ENCODE results near the gene ZNF3.

Gene ZNF3

GRCh38 chr7:100101016-100101862 is 19.7 kb upstream of the ZNF3 start, which contains the start of the genes AP4M1 and MCM7:
Gene AP4M1, plus strand, starts transcription at chr7:100101643. Its CDS starts 72 bp downstream, at chr7:100101715.
Gene MCM7, minus strand, starts transcription at chr7:100101397. Its CDS starts 103 bp downstream, at chr7:100101294.
- no CpG with 5 or more reads among the region's 80 CpGs for WGBS (ENCODE audit: extremely low coverage, insufficient coverage, insufficient read length)
- Histone ChIP-seq H3K4me2 (ENCODE audit: low read length) (peak within 1 kb of the TSS; percentile 92), H3K9me3 (ENCODE audit: insufficient read depth, low read depth, low read length) (no peaks in the 10 kb centered on the region), H3K14ac (ENCODE audit: low read length) (peak within 1 kb of the TSS; percentile 94), H3K36me3 (ENCODE audit: control insufficient read depth in 1 of 2, insufficient read depth in 2 of 2, low read length in 2 of 2) (peaks cover 41 to 48% of the 10 kb centered on the region in 2 experiments), H3K27ac (ENCODE audit: low read depth, low read length) (peak within 1 kb of the TSS; percentile 98), H3K79me1 (ENCODE audit: low read length) (peaks cover 18% of the 10 kb centered on the region), H4K8ac (ENCODE audit: low read depth, low read length) (peak within 1 kb of the TSS; percentile 69), H3K79me2 (ENCODE audit: control insufficient read depth, insufficient read depth, low read length, poor library complexity) (peaks cover 11% of the 10 kb centered on the region), H4K91ac (ENCODE audit: low read depth, low read length) (peak within 1 kb of the TSS; percentile 91), H2AFZ (ENCODE audit: insufficient read depth, low read length, poor library complexity) (peak within 1 kb of the TSS; percentile 61), H3K27me3 (ENCODE audit: insufficient read depth, low read length) (no peaks in the 10 kb centered on the region), H3K4me1 (ENCODE audit: control insufficient read depth in 1 of 2, insufficient read depth in 2 of 2, low read length in 2 of 2) (peaks cover 10 to 13% of the 10 kb centered on the region in 2 experiments), H2BK5ac (ENCODE audit: low read depth, low read length, poor library complexity) (peak within 1 kb of the TSS; percentile 71), H2BK120ac (ENCODE audit: insufficient read depth, low read length, poor library complexity) (peak within 1 kb of the TSS; percentile 84), H4K12ac (ENCODE audit: low read depth, low read length) (peak within 1 kb of the TSS; percentile 87), H3K4ac (ENCODE audit: low read depth, low read length) (peak within 1 kb of the TSS; percentile 64), H2AK5ac (ENCODE audit: low read length) (peak within 1 kb of the TSS; percentile 87), H3K23ac (ENCODE audit: low read length) (no peak within 1 kb of the TSS), H3K9ac (ENCODE audit: low read length) (peak within 1 kb of the TSS; percentile 98), H3K18ac (ENCODE audit: low read length) (peak within 1 kb of the TSS; percentile 83), H3K4me3 (ENCODE audit: low read depth, low read length) (peak within 1 kb of the TSS; percentile 99), H2BK12ac (ENCODE audit: low read length) (peak within 1 kb of the TSS; percentile 91)
- DNase-seq: peak; percentile 99 to 100

GRCh38 chr7:100100420-100101015 is 19.0 kb upstream of the ZNF3 start:
- Histone ChIP-seq H3K4me1 (ENCODE audit: control insufficient read depth in 1 of 2, insufficient read depth in 2 of 2, low read length in 2 of 2) (peaks cover 10 to 13% of the 10 kb centered on the region in 2 experiments), H3K4me2 (ENCODE audit: low read length) (peak overlapping the region; percentile 92), H2AFZ (ENCODE audit: insufficient read depth, low read length, poor library complexity) (no peak overlapping the region), H2BK5ac (ENCODE audit: low read depth, low read length, poor library complexity) (peak overlapping the region; percentile 66), H2BK120ac (ENCODE audit: insufficient read depth, low read length, poor library complexity) (peak overlapping the region; percentile 62), H3K27me3 (ENCODE audit: insufficient read depth, low read length) (no peaks in the 10 kb centered on the region), H3K23ac (ENCODE audit: low read length) (no peak overlapping the region), H3K18ac (ENCODE audit: low read length) (peak overlapping the region; percentile 23), H3K27ac (ENCODE audit: low read depth, low read length) (peak overlapping the region; percentile 87), H3K79me2 (ENCODE audit: control insufficient read depth, insufficient read depth, low read length, poor library complexity) (peaks cover 11% of the 10 kb centered on the region), H4K12ac (ENCODE audit: low read depth, low read length) (peak overlapping the region; percentile 43), H3K4me3 (ENCODE audit: low read depth, low read length) (peak overlapping the region; percentile 99), H3K14ac (ENCODE audit: low read length) (peak overlapping the region; percentile 94), H3K9me3 (ENCODE audit: insufficient read depth, low read depth, low read length) (no peaks in the 10 kb centered on the region), H3K79me1 (ENCODE audit: low read length) (peaks cover 18% of the 10 kb centered on the region), H2AK5ac (ENCODE audit: low read length) (peak overlapping the region; percentile 87), H3K9ac (ENCODE audit: low read length) (peak overlapping the region; percentile 98), H4K91ac (ENCODE audit: low read depth, low read length) (peak overlapping the region; percentile 91), H3K36me3 (ENCODE audit: control insufficient read depth in 1 of 2, insufficient read depth in 2 of 2, low read length in 2 of 2) (peaks cover 48 to 49% of the 10 kb centered on the region in 2 experiments), H4K8ac (ENCODE audit: low read depth, low read length) (peak overlapping the region; percentile 41), H2BK12ac (ENCODE audit: low read length) (no peak overlapping the region), H3K4ac (ENCODE audit: low read depth, low read length) (peak overlapping the region; percentile 64)
- peak; percentile 93 to 98 for DNase-seq
- whole genome bisulfite sequencing (ENCODE audit: extremely low coverage, insufficient coverage, insufficient read length): no CpG with 5 or more reads among the region's 61 CpGs

GRCh38 chr7:100099452-100099851 is 17.9 kb upstream of the ZNF3 start:
- H3K4me2 ChIP-seq (ENCODE audit: low read length): peak overlapping the region; percentile 74
- no peak overlapping the region for H4K91ac ChIP-seq (ENCODE audit: low read depth, low read length)
- H3K79me1 ChIP-seq (ENCODE audit: low read length): peaks cover 18% of the 10 kb centered on the region
- peak overlapping the region; percentile 86 for H3K4ac ChIP-seq (ENCODE audit: low read depth, low read length)
- H4K12ac ChIP-seq (ENCODE audit: low read depth, low read length): no peak overlapping the region
- no peaks in the 10 kb centered on the region for H3K9me3 ChIP-seq (ENCODE audit: insufficient read depth, low read depth, low read length)
- H3K79me2 ChIP-seq (ENCODE audit: control insufficient read depth, insufficient read depth, low read length, poor library complexity): peaks cover 11% of the 10 kb centered on the region
- no peak overlapping the region for H2AFZ ChIP-seq (ENCODE audit: insufficient read depth, low read length, poor library complexity)
- H3K9ac ChIP-seq (ENCODE audit: low read length): no peak overlapping the region
- no peak overlapping the region for H3K18ac ChIP-seq (ENCODE audit: low read length)
- peaks cover 48 to 52% of the 10 kb centered on the region in 2 experiments for H3K36me3 ChIP-seq (ENCODE audit: control insufficient read depth in 1 of 2, insufficient read depth in 2 of 2, low read length in 2 of 2)
- H3K14ac ChIP-seq (ENCODE audit: low read length): no peak overlapping the region
- H2AK5ac ChIP-seq (ENCODE audit: low read length): no peak overlapping the region
- H3K27me3 ChIP-seq (ENCODE audit: insufficient read depth, low read length): no peaks in the 10 kb centered on the region
- no peak overlapping the region for H2BK120ac ChIP-seq (ENCODE audit: insufficient read depth, low read length, poor library complexity)
- DNase-seq: no peak
- no CpG with 5 or more reads among the region's 12 CpGs for WGBS (ENCODE audit: extremely low coverage, insufficient coverage, insufficient read length)
- no peak overlapping the region for H3K23ac ChIP-seq (ENCODE audit: low read length)
- peak overlapping the region; percentile 4 for H3K4me3 ChIP-seq (ENCODE audit: low read depth, low read length)
- H3K27ac ChIP-seq (ENCODE audit: low read depth, low read length): no peak overlapping the region
- peaks cover 10 to 13% of the 10 kb centered on the region in 2 experiments for H3K4me1 ChIP-seq (ENCODE audit: control insufficient read depth in 1 of 2, insufficient read depth in 2 of 2, low read length in 2 of 2)
- no peak overlapping the region for H2BK12ac ChIP-seq (ENCODE audit: low read length)
- no peak overlapping the region for H2BK5ac ChIP-seq (ENCODE audit: low read depth, low read length, poor library complexity)
- H4K8ac ChIP-seq (ENCODE audit: low read depth, low read length): no peak overlapping the region

GRCh38 chr7:100098913-100099312 is 17.4 kb upstream of the ZNF3 start:
- no peak overlapping the region for H2AK5ac ChIP-seq (ENCODE audit: low read length)
- no peak overlapping the region for H3K23ac ChIP-seq (ENCODE audit: low read length)
- peak overlapping the region; percentile 35 for H4K12ac ChIP-seq (ENCODE audit: low read depth, low read length)
- H3K9ac ChIP-seq (ENCODE audit: low read length): no peak overlapping the region
- no peak overlapping the region for H3K14ac ChIP-seq (ENCODE audit: low read length)
- H3K9me3 ChIP-seq (ENCODE audit: insufficient read depth, low read depth, low read length): no peaks in the 10 kb centered on the region
- H2BK5ac ChIP-seq (ENCODE audit: low read depth, low read length, poor library complexity): no peak overlapping the region
- no peak overlapping the region for H3K4me2 ChIP-seq (ENCODE audit: low read length)
- WGBS (ENCODE audit: extremely low coverage, insufficient coverage, insufficient read length): no CpG with 5 or more reads among the region's 10 CpGs
- H2BK12ac ChIP-seq (ENCODE audit: low read length): no peak overlapping the region
- no peak overlapping the region for H4K8ac ChIP-seq (ENCODE audit: low read depth, low read length)
- H3K27me3 ChIP-seq (ENCODE audit: insufficient read depth, low read length): no peaks in the 10 kb centered on the region
- no peak overlapping the region for H2BK120ac ChIP-seq (ENCODE audit: insufficient read depth, low read length, poor library complexity)
- H3K18ac ChIP-seq (ENCODE audit: low read length): peak overlapping the region; percentile 34
- H4K91ac ChIP-seq (ENCODE audit: low read depth, low read length): no peak overlapping the region
- no peak overlapping the region for H3K4me3 ChIP-seq (ENCODE audit: low read depth, low read length)
- DNase-seq: no peak
- H3K4me1 ChIP-seq (ENCODE audit: control insufficient read depth in 1 of 2, insufficient read depth in 2 of 2, low read length in 2 of 2): peaks cover 10 to 13% of the 10 kb centered on the region in 2 experiments
- H3K79me2 ChIP-seq (ENCODE audit: control insufficient read depth, insufficient read depth, low read length, poor library complexity): peaks cover 11% of the 10 kb centered on the region
- H3K27ac ChIP-seq (ENCODE audit: low read depth, low read length): no peak overlapping the region
- peaks cover 18% of the 10 kb centered on the region for H3K79me1 ChIP-seq (ENCODE audit: low read length)
- H3K4ac ChIP-seq (ENCODE audit: low read depth, low read length): peak overlapping the region; percentile 12
- peaks cover 51 to 57% of the 10 kb centered on the region in 2 experiments for H3K36me3 ChIP-seq (ENCODE audit: control insufficient read depth in 1 of 2, insufficient read depth in 2 of 2, low read length in 2 of 2)
- H2AFZ ChIP-seq (ENCODE audit: insufficient read depth, low read length, poor library complexity): no peak overlapping the region

Data from trophoblast cell (in vitro differentiated cells and primary cell).